OCI-LY1 (cell line): Measurements from ENCODE around the gene PCLO.

ENCODE experiments used
- CTCF ChIP-seq: fragments of 200-600 bp; sonication (generic), shearing (Covaris generic); IDR thresholded peaks from 2 replicates; pipeline ENCODE4 v1.5.1; 2017; ENCODE audit warnings: mild to moderate bottlenecking, antibody characterized with exemption, low read length, moderate library complexity, mixed read lengths
- EZH2 ChIP-seq: fragments of 200-600 bp; sonication (generic), shearing (Covaris generic); IDR thresholded peaks from 2 replicates; pipeline ENCODE4 v1.8.0; 2017; ENCODE audit warnings: borderline replicate concordance, mixed run types, mild to moderate bottlenecking, antibody characterized with exemption, low read length, moderate library complexity, mixed read lengths

- TF ChIP-seq CTCF (no peak), EZH2 (no peak)
Measured at GRCh38 chr7:83038787-83039186, 123.9 kb downstream of the PCLO start.
